Neural cell (in vitro differentiated cells): ENCODE data around the gene CABCOCO1.

Experiments
- CTCF ChIP-seq: fragments of 450-650 bp; IDR thresholded peaks from 2 replicates; pipeline ENCODE4 v1.5.1; 2014; ENCODE audit warnings: antibody characterized with exemption, mild to moderate bottlenecking, moderate library complexity; ENCODE audit not compliant: poor library complexity, severe bottlenecking
- EP300 ChIP-seq: fragments of 450-650 bp; conservative IDR thresholded peaks from 2 replicates; pipeline ENCODE4 v1.6.1; 2014; ENCODE audit warnings: antibody characterized with exemption, mild to moderate bottlenecking, moderate library complexity; ENCODE audit not compliant: poor library complexity, severe bottlenecking
- EZH2 ChIP-seq: fragments of 200-600, 300-800 bp; shearing (Covaris generic), sonication (generic); IDR thresholded peaks from 2 replicates; pipeline ENCODE4 v1.6.1; 2014; ENCODE audit warnings: antibody characterized with exemption, low read length, borderline replicate concordance, mild to moderate bottlenecking; ENCODE audit not compliant: insufficient read depth, poor library complexity, severe bottlenecking
- MXI1 ChIP-seq: fragments of 450-650 bp; conservative IDR thresholded peaks from 2 replicates; pipeline ENCODE4 v1.6.1; 2014; ENCODE audit warnings: antibody characterized with exemption, mild to moderate bottlenecking; ENCODE audit not compliant: poor library complexity, severe bottlenecking
- POLR2AphosphoS5 ChIP-seq: IDR thresholded peaks from 2 replicates; pipeline ENCODE4 v1.6.1; 2012
- RAD21 ChIP-seq: fragments of 450-650 bp; conservative IDR thresholded peaks from 2 replicates; pipeline ENCODE4 v1.6.1; 2014; ENCODE audit warnings: antibody characterized with exemption, mild to moderate bottlenecking, moderate library complexity
- SMC3 ChIP-seq: fragments of 450-650 bp; conservative IDR thresholded peaks from 2 replicates; pipeline ENCODE4 v1.6.1; 2014; ENCODE audit warnings: antibody characterized with exemption, mild to moderate bottlenecking, moderate library complexity; ENCODE audit not compliant: poor library complexity
- TAF1 ChIP-seq: IDR thresholded peaks from 2 replicates; pipeline ENCODE4 v1.6.1; 2012; ENCODE audit warnings: low read depth
- TF ChIP-seq, protein P1 (sequence below): IDR thresholded peaks from 2 replicates; pipeline ENCODE4 v1.6.1; 2012; ENCODE audit warnings: borderline replicate concordance

GRCh38 chr10:61805091-61805490, 142.4 kb downstream of the CABCOCO1 start:
- TF ChIP-seq CTCF (no peak), POLR2AphosphoS5 (no peak), SMC3 (no peak), RAD21 (no peak), EZH2 (no peak), MXI1 (no peak), TAF1 (no peak), EP300 (no peak)
- TF ChIP-seq, protein P1, sequence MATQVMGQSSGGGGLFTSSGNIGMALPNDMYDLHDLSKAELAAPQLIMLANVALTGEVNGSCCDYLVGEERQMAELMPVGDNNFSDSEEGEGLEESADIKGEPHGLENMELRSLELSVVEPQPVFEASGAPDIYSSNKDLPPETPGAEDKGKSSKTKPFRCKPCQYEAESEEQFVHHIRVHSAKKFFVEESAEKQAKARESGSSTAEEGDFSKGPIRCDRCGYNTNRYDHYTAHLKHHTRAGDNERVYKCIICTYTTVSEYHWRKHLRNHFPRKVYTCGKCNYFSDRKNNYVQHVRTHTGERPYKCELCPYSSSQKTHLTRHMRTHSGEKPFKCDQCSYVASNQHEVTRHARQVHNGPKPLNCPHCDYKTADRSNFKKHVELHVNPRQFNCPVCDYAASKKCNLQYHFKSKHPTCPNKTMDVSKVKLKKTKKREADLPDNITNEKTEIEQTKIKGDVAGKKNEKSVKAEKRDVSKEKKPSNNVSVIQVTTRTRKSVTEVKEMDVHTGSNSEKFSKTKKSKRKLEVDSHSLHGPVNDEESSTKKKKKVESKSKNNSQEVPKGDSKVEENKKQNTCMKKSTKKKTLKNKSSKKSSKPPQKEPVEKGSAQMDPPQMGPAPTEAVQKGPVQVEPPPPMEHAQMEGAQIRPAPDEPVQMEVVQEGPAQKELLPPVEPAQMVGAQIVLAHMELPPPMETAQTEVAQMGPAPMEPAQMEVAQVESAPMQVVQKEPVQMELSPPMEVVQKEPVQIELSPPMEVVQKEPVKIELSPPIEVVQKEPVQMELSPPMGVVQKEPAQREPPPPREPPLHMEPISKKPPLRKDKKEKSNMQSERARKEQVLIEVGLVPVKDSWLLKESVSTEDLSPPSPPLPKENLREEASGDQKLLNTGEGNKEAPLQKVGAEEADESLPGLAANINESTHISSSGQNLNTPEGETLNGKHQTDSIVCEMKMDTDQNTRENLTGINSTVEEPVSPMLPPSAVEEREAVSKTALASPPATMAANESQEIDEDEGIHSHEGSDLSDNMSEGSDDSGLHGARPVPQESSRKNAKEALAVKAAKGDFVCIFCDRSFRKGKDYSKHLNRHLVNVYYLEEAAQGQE = no peak
